ENCODE measurements around the gene TMSB4X.

- TF ChIP-seq CTCF (conservative IDR thresholded peaks at IDR 0.05; ENCODE audit: low read length), result peak; percentile 85
- no peak for TF ChIP-seq EZH2phosphoT487 (IDR thresholded peaks at IDR 0.05; ENCODE audit: borderline replicate concordance, low read depth, low read length)
Observed at GRCh38 chrX:12950851-12951594, 23.9 kb upstream of the TMSB4X start.

Measured in OCI-LY7 (cell line).